Type B pancreatic cell (in vitro differentiated cells): ENCODE results near the gene TRIO. TPM values are rescaled to one million over a fixed set of nuclear protein-coding genes. Genes with fewer than 3 reads are reported as not detected.

Experiments
- DNase-seq: peaks from one replicate; pipeline ENCODE4 v3.0.0; 2021; ENCODE audit warnings: mixed read lengths; ENCODE audit not compliant: unreplicated experiment; ENCODE audit errors: extremely low spot score
- H3K27ac Mint-ChIP-seq: 2 replicates; pipeline ENCODE4 v1.8.0; 2021; ENCODE audit warnings: mild to moderate bottlenecking, mixed read lengths
- H3K27me3 Mint-ChIP-seq: 2 replicates; pipeline ENCODE4 v1.8.0; 2021; ENCODE audit warnings: mixed read lengths
- H3K36me3 Mint-ChIP-seq: 2 replicates; pipeline ENCODE4 v1.8.0; 2021; ENCODE audit warnings: mixed read lengths
- H3K4me1 Mint-ChIP-seq: one replicate; pipeline ENCODE4 v1.8.0; 2021; ENCODE audit warnings: mixed read lengths; ENCODE audit not compliant: unreplicated experiment
- H3K4me3 Mint-ChIP-seq: 2 replicates; pipeline ENCODE4 v1.8.0; 2021; ENCODE audit warnings: mild to moderate bottlenecking, mixed read lengths
- H3K9me3 Mint-ChIP-seq: 2 replicates; pipeline ENCODE4 v1.8.0; 2021; ENCODE audit warnings: mixed read lengths
- total RNA-seq: library from RNA; stranded (reverse); gene quantifications from 2 replicates; pipeline ENCODE4 v1.2.1, GENCODE V29; 2021; ENCODE audit warnings: low replicate concordance
- TF ChIP-seq, protein P1 (sequence below): fragments of 200-600 bp; sonication (generic); conservative IDR thresholded peaks from 2 replicates; pipeline ENCODE4 v1.5.0; 2021; ENCODE audit warnings: antibody characterized with exemption, mild to moderate bottlenecking

Gene TRIO
- total RNA-seq, 1 donor from 2014 or later: 145 TPM

DNA sequence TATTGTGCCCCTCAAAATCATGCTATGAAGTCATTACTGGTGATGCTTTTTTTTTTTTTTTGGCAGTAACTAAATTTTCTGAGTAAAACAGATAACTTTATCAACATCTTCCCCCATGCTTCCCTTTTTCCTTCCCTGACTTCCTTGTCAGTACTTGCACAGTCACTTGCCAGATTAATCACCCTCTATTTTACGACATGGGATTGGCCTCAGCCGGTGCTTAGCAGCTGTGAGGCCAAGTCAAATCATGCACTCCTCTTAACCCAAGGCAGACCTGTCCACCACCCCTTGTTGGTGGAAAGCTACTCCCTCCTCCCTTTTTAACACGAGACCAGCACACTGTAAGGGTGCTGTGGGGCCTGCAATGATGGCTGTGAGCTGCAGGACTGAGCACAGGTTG lies 320.5 kb downstream of the TRIO start:
- H3K9me3 Mint-ChIP-seq: no peaks in the 10 kb centered on the region
- peak overlapping the region; percentile 59 for H3K27ac Mint-ChIP-seq
- peaks cover 36% of the 10 kb centered on the region for H3K36me3 Mint-ChIP-seq
- peaks cover 27% of the 10 kb centered on the region for H3K4me1 Mint-ChIP-seq
- TF ChIP-seq, protein P1, sequence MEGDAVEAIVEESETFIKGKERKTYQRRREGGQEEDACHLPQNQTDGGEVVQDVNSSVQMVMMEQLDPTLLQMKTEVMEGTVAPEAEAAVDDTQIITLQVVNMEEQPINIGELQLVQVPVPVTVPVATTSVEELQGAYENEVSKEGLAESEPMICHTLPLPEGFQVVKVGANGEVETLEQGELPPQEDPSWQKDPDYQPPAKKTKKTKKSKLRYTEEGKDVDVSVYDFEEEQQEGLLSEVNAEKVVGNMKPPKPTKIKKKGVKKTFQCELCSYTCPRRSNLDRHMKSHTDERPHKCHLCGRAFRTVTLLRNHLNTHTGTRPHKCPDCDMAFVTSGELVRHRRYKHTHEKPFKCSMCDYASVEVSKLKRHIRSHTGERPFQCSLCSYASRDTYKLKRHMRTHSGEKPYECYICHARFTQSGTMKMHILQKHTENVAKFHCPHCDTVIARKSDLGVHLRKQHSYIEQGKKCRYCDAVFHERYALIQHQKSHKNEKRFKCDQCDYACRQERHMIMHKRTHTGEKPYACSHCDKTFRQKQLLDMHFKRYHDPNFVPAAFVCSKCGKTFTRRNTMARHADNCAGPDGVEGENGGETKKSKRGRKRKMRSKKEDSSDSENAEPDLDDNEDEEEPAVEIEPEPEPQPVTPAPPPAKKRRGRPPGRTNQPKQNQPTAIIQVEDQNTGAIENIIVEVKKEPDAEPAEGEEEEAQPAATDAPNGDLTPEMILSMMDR: no peak
- no peak overlapping the region for H3K4me3 Mint-ChIP-seq
- no peak for DNase-seq
- H3K27me3 Mint-ChIP-seq: no peaks in the 10 kb centered on the region

- H3K27me3 Mint-ChIP-seq: no peaks in the 10 kb centered on the region
Measured at GRCh38 chr5:14464096-14464495, 321.0 kb downstream of the TRIO start.

GRCh38 chr5:14464671-14465070 lies 321.5 kb downstream of the TRIO start:
- Mint-ChIP-seq H3K9me3 (no peaks in the 10 kb centered on the region), H3K27ac (no peak overlapping the region), H3K36me3 (peaks cover 36% of the 10 kb centered on the region), H3K4me3 (no peak overlapping the region), H3K4me1 (peaks cover 35% of the 10 kb centered on the region), H3K27me3 (no peaks in the 10 kb centered on the region)
- TF ChIP-seq, protein P1: no peak
- no peak for DNase-seq

More at GRCh38 chr5:14464096-14464495, 321.0 kb downstream of the TRIO start:
- TF ChIP-seq, protein P1: no peak
- no peak overlapping the region for H3K27ac Mint-ChIP-seq
- no peak for DNase-seq
- peaks cover 30% of the 10 kb centered on the region for H3K4me1 Mint-ChIP-seq
- no peaks in the 10 kb centered on the region for H3K9me3 Mint-ChIP-seq
- no peak overlapping the region for H3K4me3 Mint-ChIP-seq
- peaks cover 36% of the 10 kb centered on the region for H3K36me3 Mint-ChIP-seq

DNA sequence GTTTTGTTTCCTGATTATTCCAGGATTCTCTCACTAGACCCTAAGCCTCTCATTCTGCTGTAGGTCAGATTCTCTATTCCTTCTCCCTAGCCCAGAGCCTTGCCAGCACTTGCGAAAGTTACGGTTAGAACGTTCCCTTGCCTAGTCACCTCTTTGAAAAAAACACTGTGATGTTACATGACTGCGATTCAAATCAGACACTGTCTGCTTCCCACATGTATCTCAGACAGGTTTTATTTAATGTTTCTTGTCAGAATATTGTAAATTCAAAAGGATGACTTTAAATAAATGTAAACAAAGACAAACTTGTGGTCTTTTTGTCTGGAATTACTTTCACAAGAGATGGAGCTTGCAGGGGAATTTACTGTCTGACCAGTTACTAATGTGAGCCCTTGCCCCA lies 322.0 kb downstream of the TRIO start:
- peaks cover 36% of the 10 kb centered on the region for H3K36me3 Mint-ChIP-seq
- no peaks in the 10 kb centered on the region for H3K27me3 Mint-ChIP-seq
- no peaks in the 10 kb centered on the region for H3K9me3 Mint-ChIP-seq
- no peak for DNase-seq
- TF ChIP-seq, protein P1: no peak
- no peak overlapping the region for H3K27ac Mint-ChIP-seq
- H3K4me1 Mint-ChIP-seq: peaks cover 38% of the 10 kb centered on the region
- no peak overlapping the region for H3K4me3 Mint-ChIP-seq

- Mint-ChIP-seq H3K4me1 (peaks cover 42% of the 10 kb centered on the region), H3K27ac (no peak overlapping the region), H3K4me3 (no peak overlapping the region), H3K36me3 (peaks cover 42% of the 10 kb centered on the region), H3K9me3 (no peaks in the 10 kb centered on the region), H3K27me3 (no peaks in the 10 kb centered on the region)
- DNase-seq: no peak
- TF ChIP-seq, protein P1: no peak
Measured at GRCh38 chr5:14465776-14466175, 322.6 kb downstream of the TRIO start.

DNA sequence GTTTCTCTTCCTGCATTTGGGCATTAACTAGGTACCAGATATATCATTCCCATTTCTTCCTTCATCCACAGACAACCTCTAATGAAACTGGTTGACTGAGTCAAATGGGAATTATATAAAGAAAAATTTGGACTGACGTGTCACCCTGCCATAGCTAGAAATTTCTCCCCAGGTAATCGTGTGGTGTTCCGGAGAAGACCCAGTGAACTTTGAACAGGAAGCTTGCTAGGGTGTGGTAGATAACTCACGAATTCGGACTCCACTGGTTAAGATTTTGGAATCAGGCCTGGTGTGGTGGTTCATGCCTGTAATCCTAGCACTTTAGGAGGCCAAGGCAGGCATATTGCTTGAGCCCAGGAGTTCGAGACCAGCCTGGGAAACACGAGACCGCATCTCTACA lies 324.1 kb downstream of the TRIO start:
- no peak for DNase-seq
- H3K4me3 Mint-ChIP-seq: no peak overlapping the region
- H3K36me3 Mint-ChIP-seq: peaks cover 47% of the 10 kb centered on the region
- peaks cover 42% of the 10 kb centered on the region for H3K4me1 Mint-ChIP-seq
- no peak overlapping the region for H3K27ac Mint-ChIP-seq
- TF ChIP-seq, protein P1: no peak
- H3K27me3 Mint-ChIP-seq: no peaks in the 10 kb centered on the region
- no peaks in the 10 kb centered on the region for H3K9me3 Mint-ChIP-seq
